ENCODE measurements around the gene ZNF793. TPM values are rescaled to one million over a fixed set of nuclear protein-coding genes. Genes with fewer than 3 reads are reported as not detected.
A peak's percentile ranks its signal among the peaks of the same experiment; 100 is the strongest.

Gene ZNF793
- total RNA-seq, 3 donors from 2014 or later, result 2.2 to 3.4 (median 3.2) TPM

- Mint-ChIP-seq H3K4me1 (ENCODE audit: low read depth) (no peaks in the 10 kb centered on the region), H3K36me3 (ENCODE audit: insufficient read depth) (peaks cover 53% of the 10 kb centered on the region), H3K4me3 (no peak overlapping the region), H3K9me3 (peaks cover 31% of the 10 kb centered on the region), H3K27me3 (ENCODE audit: low read depth) (no peaks in the 10 kb centered on the region)
- DNase-seq, result no peak
- ATAC-seq, result no peak
These were observed 6.7 kb downstream of the ZNF793 start for GRCh38 chr19:37513397-37513796.

- no peaks in the 10 kb centered on the region for H3K27me3 Mint-ChIP-seq (ENCODE audit: low read depth)
- H3K4me1 Mint-ChIP-seq (ENCODE audit: low read depth), result no peaks in the 10 kb centered on the region
- DNase-seq (no peak), ATAC-seq (peak; percentile 50 to 65)
- peaks cover 28% of the 10 kb centered on the region for H3K9me3 Mint-ChIP-seq
- peaks cover 52% of the 10 kb centered on the region for H3K36me3 Mint-ChIP-seq (ENCODE audit: insufficient read depth)
- H3K4me3 Mint-ChIP-seq, result no peak overlapping the region
These were observed 13.2 kb downstream of the ZNF793 start for GRCh38 chr19:37519890-37520289.

- Mint-ChIP-seq H3K4me1 (ENCODE audit: low read depth) (no peaks in the 10 kb centered on the region), H3K9me3 (peaks cover 48% of the 10 kb centered on the region), H3K4me3 (no peak overlapping the region), H3K36me3 (ENCODE audit: insufficient read depth) (peaks cover 41% of the 10 kb centered on the region), H3K27me3 (ENCODE audit: low read depth) (no peaks in the 10 kb centered on the region)
- DNase-seq, result no peak
- no peak for ATAC-seq
These were observed 30.7 kb downstream of the ZNF793 start for GRCh38 chr19:37537391-37537947.

GRCh38 chr19:37551129-37551993 is 44.6 kb downstream of the ZNF793 start:
- no peaks in the 10 kb centered on the region for H3K4me1 Mint-ChIP-seq (ENCODE audit: low read depth)
- peaks cover 13% of the 10 kb centered on the region for H3K36me3 Mint-ChIP-seq (ENCODE audit: insufficient read depth)
- DNase-seq, result no peak
- peaks cover 58% of the 10 kb centered on the region for H3K9me3 Mint-ChIP-seq
- no peaks in the 10 kb centered on the region for H3K27me3 Mint-ChIP-seq (ENCODE audit: low read depth)
- ATAC-seq, result peak; percentile 72 to 76
- H3K4me3 Mint-ChIP-seq, result peak overlapping the region; percentile 78

GRCh38 chr19:37563518-37563917 is 56.8 kb downstream of the ZNF793 start:
- peaks cover 50% of the 10 kb centered on the region for H3K9me3 Mint-ChIP-seq

GRCh38 chr19:37564624-37565369 is 58.1 kb downstream of the ZNF793 start:
- Mint-ChIP-seq H3K4me1 (ENCODE audit: low read depth) (no peaks in the 10 kb centered on the region), H3K9me3 (peaks cover 58% of the 10 kb centered on the region), H3K4me3 (no peak overlapping the region), H3K36me3 (ENCODE audit: insufficient read depth) (peaks cover 50% of the 10 kb centered on the region), H3K27me3 (ENCODE audit: low read depth) (no peaks in the 10 kb centered on the region)
- DNase-seq (no peak), ATAC-seq (no peak)

More at GRCh38 chr19:37563518-37563917, 56.8 kb downstream of the ZNF793 start:
- Mint-ChIP-seq H3K36me3 (ENCODE audit: insufficient read depth) (peaks cover 42% of the 10 kb centered on the region), H3K27me3 (ENCODE audit: low read depth) (no peaks in the 10 kb centered on the region), H3K4me1 (ENCODE audit: low read depth) (no peaks in the 10 kb centered on the region), H3K4me3 (no peak overlapping the region)
- DNase-seq (no peak), ATAC-seq (no peak)

GRCh38 chr19:37565370-37565669 is 58.6 kb downstream of the ZNF793 start:
- no peaks in the 10 kb centered on the region for H3K27me3 Mint-ChIP-seq (ENCODE audit: low read depth)
- peaks cover 55% of the 10 kb centered on the region for H3K36me3 Mint-ChIP-seq (ENCODE audit: insufficient read depth)
- DNase-seq (no peak), ATAC-seq (no peak)
- H3K9me3 Mint-ChIP-seq, result peaks cover 63% of the 10 kb centered on the region
- no peak overlapping the region for H3K4me3 Mint-ChIP-seq
- H3K4me1 Mint-ChIP-seq (ENCODE audit: low read depth), result no peaks in the 10 kb centered on the region

GRCh38 chr19:37572203-37572602 is 65.5 kb downstream of the ZNF793 start:
- Mint-ChIP-seq H3K36me3 (ENCODE audit: insufficient read depth) (peaks cover 67% of the 10 kb centered on the region), H3K9me3 (peaks cover 62% of the 10 kb centered on the region), H3K4me1 (ENCODE audit: low read depth) (no peaks in the 10 kb centered on the region), H3K27me3 (ENCODE audit: low read depth) (no peaks in the 10 kb centered on the region), H3K4me3 (no peak overlapping the region)
- no peak for DNase-seq
- ATAC-seq, result no peak

GRCh38 chr19:37583340-37583739 is 76.6 kb downstream of the ZNF793 start:
- H3K9me3 Mint-ChIP-seq, result peaks cover 52% of the 10 kb centered on the region
- H3K27me3 Mint-ChIP-seq (ENCODE audit: low read depth), result no peaks in the 10 kb centered on the region
- H3K4me1 Mint-ChIP-seq (ENCODE audit: low read depth), result peaks cover 3% of the 10 kb centered on the region
- no peak overlapping the region for H3K4me3 Mint-ChIP-seq
- peaks cover 55% of the 10 kb centered on the region for H3K36me3 Mint-ChIP-seq (ENCODE audit: insufficient read depth)
- no peak for DNase-seq
- ATAC-seq, result no peak

Other genes with a start within 250 kb of the ZNF793 start
- gene ZNF527, start 135.8 kb upstream of the ZNF793 start, total RNA-seq, result 1 to 10 TPM; 3.7 to 4.5 (median 3.8) TPM
- 1 to 10 TPM; 4.8 to 5.3 (median 5.1) TPM for gene ZNF569, start 39.5 kb upstream of the ZNF793 start, total RNA-seq
- gene ZNF570, start 37.6 kb upstream of the ZNF793 start, total RNA-seq, result 1 to 10 TPM; 3.2 to 3.8 (median 3.3) TPM
- 1 to 10 TPM; 1.1 to 1.3 (median 1.3) TPM for gene ZNF571, start 87.9 kb downstream of the ZNF793 start, total RNA-seq
- 1 to 10 TPM in 1 of 3 donors, under 1 TPM in 2; 0.45 to 1.0 (median 0.53) TPM for gene ZNF540, start 87.9 kb downstream of the ZNF793 start, total RNA-seq
- 1 to 10 TPM; 4.1 to 4.2 (median 4.1) TPM for gene ZFP30, start 148.5 kb downstream of the ZNF793 start, total RNA-seq
- 1 to 10 TPM; 3.8 to 4.6 (median 4.0) TPM for gene ZNF607, start 212.8 kb downstream of the ZNF793 start, total RNA-seq

All from activated T-cell treated with anti-CD3 and anti-CD28 coated beads, Interleukin-2, amount 50 U/mL, for 4 hours (primary cell).